K562 (cell line): Measurements from ENCODE around the gene HYOU1. TPM values are rescaled to one million over a fixed set of nuclear protein-coding genes. Genes with fewer than 3 reads are reported as not detected.

Source experiments
- CXXC5 ChIP-seq: fragments of 250-450 bp; sonication (Bioruptor Pico); IDR thresholded peaks from 2 replicates; pipeline ENCODE4 v1.8.0; 2022; ENCODE audit warnings: inconsistent platforms, mild to moderate bottlenecking, moderate library complexity
- FOXA1 ChIP-seq: fragments of 450-650 bp; IDR thresholded peaks from 2 replicates; pipeline ENCODE4 v1.6.1; 2016; ENCODE audit warnings: mild to moderate bottlenecking, borderline replicate concordance
- NR2F6 ChIP-seq: fragments of 450-650 bp; formaldehyde crosslinking; IDR thresholded peaks from 2 replicates; pipeline ENCODE4 v1.4.0; 2020; ENCODE audit warnings: mild to moderate bottlenecking
- RBM39 ChIP-seq: fragments of 200-400 bp; formaldehyde crosslinking; optimal IDR thresholded peaks from 2 replicates; pipeline ENCODE3; 2018; ENCODE audit warnings: low read depth, low read length
- ZNF609 ChIP-seq: sonication (generic); formaldehyde crosslinking; IDR thresholded peaks from 2 replicates; pipeline ENCODE4 v1.8.1; 2023; ENCODE audit warnings: missing genetic modification reagents, mild to moderate bottlenecking, borderline replicate concordance
- polyA plus RNA-seq, 8 experiments: library from polyadenylated mRNA; depleted of rRNA in 4 of 8; stranded (reverse) in 5 of 8; unstranded in 3 of 8; fragments of >200 nt; fragmentation: Nextera tagmentation in 2 of 8; fragmentation: Illumina TruSeq in 1 of 8; extraction: Ambion mirVana in 2 of 8; extraction: Trizol in 1 of 8; gene quantifications; 2 replicates each; pipeline versions ENCODE4 v1.2.1 to v1.2.3, GENCODE V29; 2011 to 2014; ENCODE audit warnings: inconsistent platforms in 1 of 8, missing spikeins in 1 of 8
- total RNA-seq, 7 experiments: library from RNA; depleted of rRNA in 6 of 7; stranded (reverse); fragments of >200 nt in 6 of 7; fragmentation: Illumina TruSeq in 2 of 7; extraction: Trizol in 2 of 7; gene quantifications; 2 replicates each; pipeline versions ENCODE4 v1.2.1 to v1.2.3, GENCODE V29; 2011 to 2021; ENCODE audit warnings: low replicate concordance in 1 of 7

Gene HYOU1
- total and polyA plus RNA-seq, 9 of the 15 experiments (the other 6 are each of a cell fraction or from before 2014, with no cell fraction given), result 19.5 to 197 (median 128) TPM

GRCh38 chr11:118997627-118998387, 59.2 kb downstream of the HYOU1 start, which contains the start of gene CENATAC (continued):
- TF ChIP-seq ZNF609 (CRISPR knock-in tag) (no peak), CXXC5 (CRISPR knock-in tag) (peak; percentile 82), RBM39 (no peak), FOXA1 (no peak), NR2F6 (CRISPR knock-in tag) (no peak)
